Measurements from ENCODE around the gene CES1. TPM values are rescaled to one million over a fixed set of nuclear protein-coding genes. Genes with fewer than 3 reads are reported as not detected.

The CES1 gene
- total RNA-seq, 1 experiment from 2014 or later = 1.5 TPM

GRCh38 chr16:55822280-55822810, 10.6 kb downstream of the CES1 start:
- POLR2A ChIA-PET = no interaction called here
- H3K4me1 Mint-ChIP-seq = no peaks in the 10 kb centered on the region
- H3K27me3 Mint-ChIP-seq (ENCODE audit: low read depth) = peaks cover 7% of the 10 kb centered on the region
- H3K27ac Mint-ChIP-seq = no peak overlapping the region
- no peak for ATAC-seq
- H3K9me3 Mint-ChIP-seq = peaks cover 7% of the 10 kb centered on the region; the same call in 1 of the 2 replicates
- TF ChIP-seq NFATC4 (CRISPR knock-in tag; IDR thresholded peaks at IDR 0.05) = no peak
- no peak for TF ChIP-seq TEAD4 (CRISPR knock-in tag; IDR thresholded peaks at IDR 0.05)
- no peak for TF ChIP-seq ZMAT4 (CRISPR knock-in tag; IDR thresholded peaks at IDR 0.05)
- no peak for TF ChIP-seq CBFB (CRISPR knock-in tag; IDR thresholded peaks at IDR 0.05; ENCODE audit: low read depth)
- TF ChIP-seq ZNF317 (CRISPR knock-in tag; IDR thresholded peaks at IDR 0.05; ENCODE audit: borderline replicate concordance, low read depth) = no peak
- no peak for TF ChIP-seq TEAD1 (CRISPR knock-in tag; IDR thresholded peaks at IDR 0.05)
- TF ChIP-seq FOXK1 (CRISPR knock-in tag; IDR thresholded peaks at IDR 0.05) = no peak
- TF ChIP-seq ZNF232 (CRISPR knock-in tag; IDR thresholded peaks at IDR 0.05) = no peak
- TF ChIP-seq SMAD4 (CRISPR knock-in tag; IDR thresholded peaks at IDR 0.05) = no peak
- no peak for TF ChIP-seq ZBTB21 (CRISPR knock-in tag; IDR thresholded peaks at IDR 0.05; ENCODE audit: borderline replicate concordance)
- no peak for TF ChIP-seq GRHL2 (CRISPR knock-in tag; IDR thresholded peaks at IDR 0.05; ENCODE audit: insufficient replicate concordance, severe bottlenecking)
- no peak for TF ChIP-seq HMGXB4 (CRISPR knock-in tag; IDR thresholded peaks at IDR 0.05)
- no peak for TF ChIP-seq HMGA2 (CRISPR knock-in tag; IDR thresholded peaks at IDR 0.05)
- no peak for TF ChIP-seq MXD4 (CRISPR knock-in tag; IDR thresholded peaks at IDR 0.05; ENCODE audit: borderline replicate concordance)
- no peak for TF ChIP-seq USF1 (CRISPR knock-in tag; IDR thresholded peaks at IDR 0.05)
- H3K36me3 Mint-ChIP-seq = no peaks in the 10 kb centered on the region
- CTCF ChIA-PET = no interaction called here
- DNase-seq (ENCODE audit: low spot score) = no peak
- no peak overlapping the region for H3K4me3 Mint-ChIP-seq

- Mint-ChIP-seq H3K27ac (no peak overlapping the region), H3K4me1 (no peaks in the 10 kb centered on the region), H3K36me3 (no peaks in the 10 kb centered on the region), H3K4me3 (no peak overlapping the region), H3K9me3 (peaks cover 7% of the 10 kb centered on the region; the same call in 1 of the 2 replicates), H3K27me3 (ENCODE audit: low read depth) (peaks cover 11% of the 10 kb centered on the region)
- ATAC-seq (no peak), DNase-seq (ENCODE audit: low spot score) (no peak)
- CTCF ChIA-PET = no interaction called here
- POLR2A ChIA-PET = no interaction called here
- TF ChIP-seq HMGXB4 (CRISPR knock-in tag; IDR thresholded peaks at IDR 0.05) (no peak), CDX4 (CRISPR knock-in tag; IDR thresholded peaks at IDR 0.05; ENCODE audit: borderline replicate concordance) (no peak), ESRRA (CRISPR knock-in tag; IDR thresholded peaks at IDR 0.05; ENCODE audit: borderline replicate concordance) (no peak), E2F5 (CRISPR knock-in tag; IDR thresholded peaks at IDR 0.05) (no peak), ATF6 (CRISPR knock-in tag; IDR thresholded peaks at IDR 0.05) (no peak), SP1 (CRISPR knock-in tag; conservative IDR thresholded peaks at IDR 0.05) (no peak), NR3C1 (CRISPR knock-in tag; conservative IDR thresholded peaks at IDR 0.05; ENCODE audit: low read depth) (no peak), TP53 (CRISPR knock-in tag; IDR thresholded peaks at IDR 0.05) (no peak), CREB1 (CRISPR knock-in tag; IDR thresholded peaks at IDR 0.05) (no peak), PREB (CRISPR knock-in tag; IDR thresholded peaks at IDR 0.05; ENCODE audit: borderline replicate concordance) (no peak), E2F4 (CRISPR knock-in tag; IDR thresholded peaks at IDR 0.05; ENCODE audit: borderline replicate concordance, low read depth) (no peak), JAZF1 (CRISPR knock-in tag; IDR thresholded peaks at IDR 0.05) (no peak)
These were observed 11.7 kb downstream of the CES1 start for GRCh38 chr16:55821210-55821609.
